Mesothelial cell of epicardium (in vitro differentiated cells): ENCODE measurements around the gene RNF213. TPM values are rescaled to one million over a fixed set of nuclear protein-coding genes. Genes with fewer than 3 reads are reported as not detected.

Experiments used
- DNase-seq, 2 experiments: peaks; one replicate each; pipeline ENCODE4 v3.0.0; 2021; ENCODE audit warnings: low spot score in 2 of 2; ENCODE audit not compliant: unreplicated experiment in 2 of 2
- H3K27ac Mint-ChIP-seq: 2 replicates; pipeline ENCODE4 v1.8.0; 2021; ENCODE audit warnings: mixed read lengths
- H3K27me3 Mint-ChIP-seq: 2 replicates; pipeline ENCODE4 v1.8.0; 2021; ENCODE audit warnings: low read depth, mixed read lengths
- H3K36me3 Mint-ChIP-seq: 2 replicates; pipeline ENCODE4 v1.8.0; 2021; ENCODE audit warnings: mixed read lengths
- H3K4me1 Mint-ChIP-seq: 2 replicates; pipeline ENCODE4 v1.8.0; 2021; ENCODE audit warnings: mixed read lengths
- H3K4me3 Mint-ChIP-seq: 2 replicates; pipeline ENCODE4 v1.8.0; 2021; ENCODE audit warnings: mild to moderate bottlenecking, moderate library complexity, mixed read lengths
- H3K9me3 Mint-ChIP-seq: 2 replicates; pipeline ENCODE4 v1.8.0; 2021; ENCODE audit warnings: mixed read lengths
- CTCF ChIP-seq: fragments of 200-600 bp; sonication (generic); IDR thresholded peaks from one replicate; pipeline ENCODE4 v1.5.0; 2021; ENCODE audit warnings: antibody characterized with exemption; ENCODE audit not compliant: unreplicated experiment
- total RNA-seq: library from RNA; stranded (reverse); gene quantifications from 3 replicates; pipeline ENCODE4 v1.2.1, GENCODE V29; 2021

RNF213 gene
- total RNA-seq, 1 donor from 2014 or later: 76.7 TPM

GRCh38 chr17:80346498-80347275 lies 86.0 kb downstream of the RNF213 start:
- no peaks in the 10 kb centered on the region for H3K27me3 Mint-ChIP-seq
- H3K9me3 Mint-ChIP-seq: no peaks in the 10 kb centered on the region
- H3K27ac Mint-ChIP-seq: no peak overlapping the region
- DNase-seq: no peak
- H3K4me1 Mint-ChIP-seq: no peaks in the 10 kb centered on the region
- peaks cover 65% of the 10 kb centered on the region for H3K36me3 Mint-ChIP-seq
- TF ChIP-seq CTCF: no peak
- H3K4me3 Mint-ChIP-seq: no peak overlapping the region

GRCh38 chr17:80347536-80347935 lies 86.9 kb downstream of the RNF213 start:
- Mint-ChIP-seq H3K27ac (no peak overlapping the region), H3K27me3 (no peaks in the 10 kb centered on the region), H3K9me3 (no peaks in the 10 kb centered on the region), H3K4me1 (no peaks in the 10 kb centered on the region), H3K4me3 (no peak overlapping the region), H3K36me3 (peaks cover 70% of the 10 kb centered on the region)
- no peak for TF ChIP-seq CTCF
- DNase-seq: no peak

GRCh38 chr17:80347948-80348351 lies 87.3 kb downstream of the RNF213 start:
- Mint-ChIP-seq H3K36me3 (peaks cover 71% of the 10 kb centered on the region), H3K27ac (no peak overlapping the region), H3K27me3 (no peaks in the 10 kb centered on the region), H3K4me3 (no peak overlapping the region), H3K9me3 (no peaks in the 10 kb centered on the region), H3K4me1 (no peaks in the 10 kb centered on the region)
- no peak for DNase-seq
- no peak for TF ChIP-seq CTCF

- DNase-seq: no peak
- no peak for TF ChIP-seq CTCF
- H3K27ac Mint-ChIP-seq: no peak overlapping the region
- H3K9me3 Mint-ChIP-seq: no peaks in the 10 kb centered on the region
- H3K4me3 Mint-ChIP-seq: no peak overlapping the region
- no peaks in the 10 kb centered on the region for H3K27me3 Mint-ChIP-seq
- H3K4me1 Mint-ChIP-seq: no peaks in the 10 kb centered on the region
- H3K36me3 Mint-ChIP-seq: peaks cover 70% of the 10 kb centered on the region
Measured at GRCh38 chr17:80348551-80349150, 88.0 kb downstream of the RNF213 start.

- Mint-ChIP-seq H3K4me3 (no peak overlapping the region), H3K27ac (no peak overlapping the region), H3K4me1 (no peaks in the 10 kb centered on the region), H3K27me3 (no peaks in the 10 kb centered on the region), H3K9me3 (no peaks in the 10 kb centered on the region), H3K36me3 (peaks cover 65% of the 10 kb centered on the region)
- no peak for DNase-seq
- TF ChIP-seq CTCF: no peak
Measured at GRCh38 chr17:80349151-80349651, 88.5 kb downstream of the RNF213 start.
